Measurements from ENCODE around the gene AARS1.
"Not testable (repeated sequence)": the region's sequence is repeated elsewhere in the genome, so short reads cannot be mapped to it uniquely, and the experiment has no call there.

- TF ChIP-seq CTCF (IDR thresholded peaks at IDR 0.05); POLR2AphosphoS5 (IDR thresholded peaks at IDR 0.05); POLR2A (IDR thresholded peaks at IDR 0.05; ENCODE audit: low read depth): not testable (repeated sequence)
Measured at GRCh38 chr16:70204010-70204409, 85.3 kb downstream of the AARS1 start.
